Epithelial cell of proximal tubule (primary cell): ENCODE data around the gene ZNF695. TPM values are rescaled to one million over a fixed set of nuclear protein-coding genes. Genes with fewer than 3 reads are reported as not detected.
A peak's percentile ranks its signal among the peaks of the same experiment; 100 is the strongest.

ENCODE experiments used
- DNase-seq: peaks from one replicate; pipeline ENCODE4 v3.0.0-alpha.2; 2011; ENCODE audit warnings: low read depth
- H3K4me3 ChIP-seq: 2 replicates; pipeline ENCODE4 v1.5.1; 2011; ENCODE audit warnings: low read depth, mild to moderate bottlenecking, low read length
- CTCF ChIP-seq: conservative IDR thresholded peaks from 2 replicates; pipeline ENCODE4 v1.5.1; 2012; ENCODE audit warnings: low read depth, mild to moderate bottlenecking, low read length
- total RNA-seq: library from RNA; depleted of rRNA; stranded (reverse); fragments of >200 nt; gene quantifications from 2 replicates; pipeline ENCODE4 v1.2.3, GENCODE V29; 2015

The ZNF695 gene
- total RNA-seq, 1 donor from 2014 or later: 7.7 TPM

GRCh38 chr1:246987083-246987690, 20.7 kb downstream of the ZNF695 start:
- TF ChIP-seq CTCF: no peak
- DNase-seq: no peak

GRCh38 chr1:246978785-246979184, 29.1 kb downstream of the ZNF695 start:
- no peak for TF ChIP-seq CTCF
- DNase-seq: no peak
- no peak overlapping the region for H3K4me3 ChIP-seq

More at GRCh38 chr1:246987083-246987690, 20.7 kb downstream of the ZNF695 start:
- no peak overlapping the region for H3K4me3 ChIP-seq

GRCh38 chr1:246978281-246978680, 29.6 kb downstream of the ZNF695 start:
- no peak overlapping the region for H3K4me3 ChIP-seq
- no peak for TF ChIP-seq CTCF
- DNase-seq: no peak

GRCh38 chr1:246971969-246972368, 35.9 kb downstream of the ZNF695 start:
- no peak for DNase-seq
- H3K4me3 ChIP-seq: no peak overlapping the region
- no peak for TF ChIP-seq CTCF

GRCh38 chr1:246971090-246971721, 36.7 kb downstream of the ZNF695 start:
- H3K4me3 ChIP-seq: peak overlapping the region; percentile 41
- peak; percentile 90 for TF ChIP-seq CTCF
- DNase-seq: peak; percentile 2

GRCh38 chr1:246969621-246970020, 38.2 kb downstream of the ZNF695 start:
- no peak overlapping the region for H3K4me3 ChIP-seq
- no peak for DNase-seq
- TF ChIP-seq CTCF: no peak

GRCh38 chr1:246966502-246966901, 41.4 kb downstream of the ZNF695 start:
- TF ChIP-seq CTCF: no peak
- no peak overlapping the region for H3K4me3 ChIP-seq
- DNase-seq: no peak
